Dedifferentiated amniotic fluid mesenchymal stem cell (primary cell): ENCODE results near the gene TMEM170B.
"Not testable (repeated sequence)": the region's sequence is repeated elsewhere in the genome, so short reads cannot be mapped to it uniquely, and the experiment has no call there.

Source experiments
- DNase-seq: peaks from one replicate; pipeline ENCODE4 v3.0.0-alpha.2; 2016; ENCODE audit errors: extremely low spot score

TMEM170B gene

DNA sequence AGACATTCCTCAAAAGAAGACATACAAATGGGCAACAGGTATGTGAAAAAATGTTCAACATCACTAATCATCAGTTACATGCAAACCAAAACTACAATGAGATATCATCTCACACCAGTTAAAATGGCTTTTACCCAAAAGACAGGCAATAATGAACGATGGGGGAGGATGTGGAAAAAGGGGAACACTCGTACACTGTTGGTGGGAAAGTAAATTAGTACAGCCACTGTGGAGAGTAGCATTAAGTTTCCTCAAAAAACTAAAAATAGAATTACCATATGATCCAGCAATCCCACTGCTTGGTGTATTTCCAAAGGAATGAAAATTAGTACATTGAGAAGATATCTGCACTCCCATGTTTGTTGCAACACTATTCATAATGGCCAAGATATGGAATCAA, 8.6 kb upstream of the TMEM170B start:
- DNase-seq: no peak

GRCh38 chr6:11532097-11532496, 5.5 kb upstream of the TMEM170B start:
- DNase-seq: no peak

GRCh38 chr6:11534561-11534960, 3.0 kb upstream of the TMEM170B start:
- no peak for DNase-seq

- no peak for DNase-seq
These were observed 1.7 kb upstream of the TMEM170B start for GRCh38 chr6:11535801-11536230.

DNA sequence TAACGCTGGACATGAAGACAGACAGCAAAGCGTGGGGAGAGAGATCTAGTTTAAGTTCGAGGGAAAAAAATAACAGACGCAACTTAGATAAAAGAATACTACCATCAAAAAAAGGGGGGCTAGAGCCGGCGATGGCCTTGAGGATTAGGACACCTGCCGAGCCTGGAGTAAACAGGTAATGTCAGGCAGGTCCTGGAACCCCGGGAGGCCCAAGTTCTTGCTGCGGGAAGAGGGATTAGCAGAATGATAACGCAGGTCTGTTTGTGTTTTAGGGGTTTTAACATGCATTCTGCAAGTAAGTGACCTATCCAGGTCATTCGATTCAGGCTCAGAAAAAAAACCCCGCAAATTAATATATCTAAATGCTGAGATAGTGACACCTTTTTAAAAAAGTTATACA, 754 bp upstream of the TMEM170B start:
- DNase-seq: no peak

GRCh38 chr6:11538052-11538818, 686 bp downstream of the TMEM170B start:
- no peak for DNase-seq

GRCh38 chr6:11538819-11539468, 1.4 kb downstream of the TMEM170B start:
- DNase-seq: no peak

GRCh38 chr6:11542863-11543262, 5.3 kb downstream of the TMEM170B start:
- no peak for DNase-seq

DNA sequence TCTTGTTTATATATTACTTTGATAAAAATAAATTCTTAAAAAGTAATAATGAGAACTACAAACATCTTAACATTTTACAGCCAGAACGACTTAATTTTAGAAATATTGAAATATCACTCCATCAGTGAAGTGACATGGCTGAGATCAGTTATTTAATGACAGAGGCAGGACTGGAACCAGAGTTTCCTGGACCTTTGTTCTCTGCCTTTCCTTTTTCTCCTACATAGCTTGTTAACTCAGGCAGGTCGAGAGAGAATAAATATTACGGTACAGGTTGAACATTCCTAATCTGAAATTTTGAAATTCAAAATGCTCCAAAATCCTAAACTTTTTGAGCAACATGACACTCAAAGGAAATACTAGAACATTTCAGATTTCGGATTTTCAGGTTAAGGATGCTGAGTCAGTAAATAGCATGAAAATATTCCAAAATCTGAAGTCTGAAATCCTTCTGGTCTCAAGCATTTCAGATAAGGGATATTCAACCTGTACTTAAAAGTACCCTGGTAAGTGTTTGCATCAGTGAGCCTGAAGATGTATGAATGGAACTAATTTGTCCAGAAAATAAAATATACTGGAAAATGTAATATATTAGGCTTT, 6.5 kb downstream of the TMEM170B start:
- DNase-seq: no peak

DNA sequence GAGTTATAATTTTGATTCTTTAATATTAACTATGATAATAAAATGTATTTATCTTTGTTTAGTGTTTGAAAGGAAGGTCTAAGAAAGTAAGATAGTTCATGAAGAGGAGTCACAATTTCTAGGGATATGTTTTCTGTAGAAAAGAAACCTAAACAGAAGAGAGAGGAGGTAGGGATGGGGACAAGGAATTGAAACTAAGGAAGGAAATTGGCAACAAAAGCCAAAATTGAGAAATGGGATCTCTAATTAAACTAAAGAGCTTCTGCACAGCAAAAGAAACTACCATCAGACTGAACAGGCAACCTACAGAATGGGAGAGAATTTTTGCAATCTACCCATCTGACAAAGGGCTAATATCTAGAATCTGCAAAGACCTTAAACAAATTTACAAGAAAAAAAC, 10.3 kb downstream of the TMEM170B start:
- not testable (repeated sequence) for DNase-seq

DNA sequence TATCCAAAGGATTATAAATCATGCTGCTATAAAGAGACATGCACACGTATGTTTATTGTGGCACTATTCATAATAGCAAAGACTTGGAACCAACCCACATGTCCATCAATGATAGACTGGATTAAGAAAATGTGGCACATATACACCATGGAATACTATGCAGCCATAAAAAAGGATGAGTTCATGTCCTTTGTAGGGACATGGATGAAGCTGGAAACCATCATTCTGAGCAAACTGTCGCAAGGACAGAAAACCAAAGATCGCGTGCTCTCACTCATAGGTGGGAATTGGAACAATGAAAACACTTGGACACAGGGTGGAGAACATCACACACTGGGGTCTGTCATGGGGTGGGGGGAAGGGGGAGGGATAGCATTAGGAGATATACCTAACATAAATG, 11.0 kb downstream of the TMEM170B start:
- DNase-seq: not testable (repeated sequence)

- no peak for DNase-seq
These were observed 13.5 kb downstream of the TMEM170B start for GRCh38 chr6:11551053-11551452.

DNA sequence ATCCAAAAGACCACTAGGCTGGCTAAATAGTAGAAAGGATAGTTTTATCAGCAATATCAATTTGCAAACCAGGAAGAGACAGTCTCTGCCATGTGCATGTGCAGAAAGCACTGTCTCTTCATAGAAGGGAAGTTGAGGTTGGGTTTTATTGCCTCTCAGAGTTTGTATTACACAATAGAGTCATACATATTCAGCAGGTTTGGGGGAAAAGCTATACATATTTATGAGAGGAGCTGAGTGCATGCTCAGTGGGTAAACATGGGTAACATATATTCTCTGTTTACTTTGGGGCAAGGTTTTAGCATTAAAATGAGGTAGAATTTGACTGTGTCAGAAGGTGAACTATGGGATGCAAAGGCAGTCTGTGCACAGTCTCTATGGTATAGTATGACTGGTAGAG, 14.9 kb downstream of the TMEM170B start:
- no peak for DNase-seq

GRCh38 chr6:11553824-11554223, 16.3 kb downstream of the TMEM170B start:
- no peak for DNase-seq

DNA sequence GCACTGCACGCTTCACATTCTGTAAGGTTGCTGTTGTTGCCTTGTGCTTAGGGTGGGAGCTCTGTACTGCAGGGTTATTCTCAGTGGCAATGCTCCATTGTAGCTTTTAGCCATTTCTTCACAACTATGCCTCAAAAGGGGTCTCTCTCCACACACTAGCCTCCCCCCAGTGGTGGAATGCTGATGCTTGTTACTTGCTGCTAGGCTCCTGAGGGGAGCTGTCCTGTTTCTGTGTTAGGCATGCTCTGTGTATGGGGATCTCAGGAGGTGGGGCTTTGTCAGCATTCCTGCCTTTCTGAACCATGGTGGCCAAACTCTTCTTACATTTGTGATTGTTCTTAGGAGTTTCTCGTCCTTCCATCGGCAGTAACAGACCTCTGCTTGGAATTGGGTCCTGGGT, 18.8 kb downstream of the TMEM170B start:
- DNase-seq: no peak

DNA sequence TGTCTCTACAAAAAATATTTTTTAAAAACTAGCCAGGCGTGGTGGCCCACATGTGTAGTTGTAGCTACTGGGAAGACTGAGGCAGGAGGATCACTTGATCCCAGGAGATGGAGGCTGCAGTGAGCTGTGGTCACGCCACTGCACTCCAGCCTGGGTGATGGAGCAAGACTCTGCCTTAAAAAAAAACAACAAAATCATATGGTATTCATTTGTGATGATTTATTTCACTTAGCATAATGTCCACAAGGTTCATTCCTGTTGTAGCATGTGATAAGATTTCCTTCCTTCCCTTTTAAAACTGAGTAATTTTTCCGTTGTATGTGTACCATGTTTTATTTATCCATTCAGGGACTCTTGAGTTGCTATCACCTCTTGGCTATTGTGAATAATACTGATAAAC, 26.2 kb downstream of the TMEM170B start:
- no peak for DNase-seq

DNA sequence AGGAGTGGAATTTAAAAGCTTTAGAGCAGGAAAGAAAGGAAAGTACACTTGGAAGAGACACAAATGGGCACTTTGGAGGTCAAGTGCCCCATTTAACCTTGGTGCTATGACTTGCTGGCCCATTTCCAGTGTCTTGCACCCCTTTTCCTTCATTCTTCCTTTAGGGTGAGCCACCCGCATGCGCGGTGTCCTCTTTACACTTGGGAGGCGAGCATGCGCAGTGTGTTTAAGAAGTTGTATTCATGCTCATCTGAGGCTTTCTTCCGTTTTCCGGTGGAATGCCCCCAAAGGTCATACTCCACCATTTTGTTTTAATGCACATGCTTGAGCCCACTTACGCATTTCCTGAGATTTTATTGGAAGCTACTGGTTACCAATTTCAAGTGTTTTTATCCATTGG, 29.1 kb downstream of the TMEM170B start:
- DNase-seq: no peak

GRCh38 chr6:11571073-11571472, 33.5 kb downstream of the TMEM170B start:
- no peak for DNase-seq

DNA sequence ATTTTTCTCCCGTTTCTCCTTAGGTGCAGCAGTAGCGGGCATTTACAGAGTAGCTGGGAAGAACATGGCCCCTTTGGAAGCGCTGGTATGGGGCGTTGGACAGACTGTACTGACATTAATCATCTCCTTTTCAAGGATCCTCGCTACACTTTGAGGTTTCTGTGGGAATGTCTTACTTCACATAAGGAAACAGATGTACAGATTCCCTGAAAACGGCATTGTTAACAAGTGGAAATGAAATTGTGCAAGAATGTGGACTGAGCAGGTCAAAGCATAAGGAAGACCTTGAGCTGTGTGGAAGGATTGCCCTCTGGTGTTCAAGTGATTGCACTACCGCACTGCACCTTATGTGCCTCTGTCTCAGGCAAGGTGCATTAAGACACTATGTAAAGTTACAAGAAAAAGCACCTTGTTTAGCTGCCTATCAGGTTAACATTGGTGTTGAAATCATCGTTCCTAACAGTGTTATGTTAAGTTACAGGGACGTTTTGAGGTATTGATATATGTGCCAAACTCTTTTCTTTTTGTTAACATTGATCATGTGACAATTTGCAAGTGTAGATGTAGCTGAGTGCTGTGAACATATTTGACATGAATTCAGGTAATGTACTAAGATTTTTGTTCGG, 38.0 kb downstream of the TMEM170B start:
- DNase-seq: peak; percentile 62

- DNase-seq: no peak
These were observed 43.3 kb downstream of the TMEM170B start for GRCh38 chr6:11580686-11581405.

GRCh38 chr6:11584244-11584643, 46.7 kb downstream of the TMEM170B start:
- no peak for DNase-seq

DNA sequence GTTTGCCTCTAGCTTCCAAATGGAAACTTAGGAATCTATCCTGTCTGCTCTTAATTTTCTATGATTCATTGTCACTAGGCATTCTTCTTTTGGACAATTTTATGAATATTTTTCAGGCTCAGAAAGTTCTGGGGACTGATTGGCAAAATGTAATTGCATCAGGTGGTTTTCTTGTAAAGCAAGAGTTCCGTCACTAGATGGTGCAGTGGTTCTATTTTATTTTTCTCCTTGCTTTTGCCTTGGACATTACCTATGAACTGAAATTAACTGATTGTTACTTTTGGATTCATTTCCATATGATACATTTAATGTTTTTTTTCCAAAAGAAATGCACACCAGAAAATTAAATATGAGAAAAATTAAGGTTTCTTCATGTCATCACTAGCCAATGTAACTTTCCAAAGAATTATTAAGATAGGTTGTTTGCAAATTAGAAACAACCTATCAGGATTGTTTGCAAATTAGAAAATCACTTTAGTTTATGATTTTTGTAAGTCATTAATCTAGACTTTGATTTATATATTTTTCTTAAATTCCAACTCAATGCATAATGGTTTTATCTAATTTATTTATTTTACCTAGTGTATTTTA, 48.0 kb downstream of the TMEM170B start:
- DNase-seq: peak; percentile 75
